Liver (tissue), 3 donors: ENCODE data around the gene MRC2.

Source experiments
- YY1 ChIP-seq: IDR thresholded peaks from 2 replicates; pipeline ENCODE4 v1.6.1; 2016; ENCODE audit warnings: antibody characterized with exemption, mild to moderate bottlenecking
- TF ChIP-seq, protein P1 (sequence below): IDR thresholded peaks from 2 replicates; pipeline ENCODE4 v1.6.1; 2016; ENCODE audit warnings: antibody characterized with exemption
- TF ChIP-seq, protein P2 (sequence below): fragments of 150-350 bp; IDR thresholded peaks from 2 replicates; pipeline ENCODE4 v1.5.1; 2017; ENCODE audit warnings: improper control_type of control experiment, low read depth, low read length; ENCODE audit not compliant: missing input control
- TF ChIP-seq, protein P3 (sequence below): IDR thresholded peaks from 2 replicates; pipeline ENCODE4 v1.6.1; 2016; ENCODE audit warnings: antibody characterized with exemption
- donor health status: healthy.
- donor health status: healthy.

- TF ChIP-seq, protein P1, sequence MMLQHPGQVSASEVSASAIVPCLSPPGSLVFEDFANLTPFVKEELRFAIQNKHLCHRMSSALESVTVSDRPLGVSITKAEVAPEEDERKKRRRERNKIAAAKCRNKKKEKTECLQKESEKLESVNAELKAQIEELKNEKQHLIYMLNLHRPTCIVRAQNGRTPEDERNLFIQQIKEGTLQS, result no peak
- TF ChIP-seq, protein P2, sequence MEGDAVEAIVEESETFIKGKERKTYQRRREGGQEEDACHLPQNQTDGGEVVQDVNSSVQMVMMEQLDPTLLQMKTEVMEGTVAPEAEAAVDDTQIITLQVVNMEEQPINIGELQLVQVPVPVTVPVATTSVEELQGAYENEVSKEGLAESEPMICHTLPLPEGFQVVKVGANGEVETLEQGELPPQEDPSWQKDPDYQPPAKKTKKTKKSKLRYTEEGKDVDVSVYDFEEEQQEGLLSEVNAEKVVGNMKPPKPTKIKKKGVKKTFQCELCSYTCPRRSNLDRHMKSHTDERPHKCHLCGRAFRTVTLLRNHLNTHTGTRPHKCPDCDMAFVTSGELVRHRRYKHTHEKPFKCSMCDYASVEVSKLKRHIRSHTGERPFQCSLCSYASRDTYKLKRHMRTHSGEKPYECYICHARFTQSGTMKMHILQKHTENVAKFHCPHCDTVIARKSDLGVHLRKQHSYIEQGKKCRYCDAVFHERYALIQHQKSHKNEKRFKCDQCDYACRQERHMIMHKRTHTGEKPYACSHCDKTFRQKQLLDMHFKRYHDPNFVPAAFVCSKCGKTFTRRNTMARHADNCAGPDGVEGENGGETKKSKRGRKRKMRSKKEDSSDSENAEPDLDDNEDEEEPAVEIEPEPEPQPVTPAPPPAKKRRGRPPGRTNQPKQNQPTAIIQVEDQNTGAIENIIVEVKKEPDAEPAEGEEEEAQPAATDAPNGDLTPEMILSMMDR, result no peak
- TF ChIP-seq YY1, result no peak
- TF ChIP-seq, protein P3, sequence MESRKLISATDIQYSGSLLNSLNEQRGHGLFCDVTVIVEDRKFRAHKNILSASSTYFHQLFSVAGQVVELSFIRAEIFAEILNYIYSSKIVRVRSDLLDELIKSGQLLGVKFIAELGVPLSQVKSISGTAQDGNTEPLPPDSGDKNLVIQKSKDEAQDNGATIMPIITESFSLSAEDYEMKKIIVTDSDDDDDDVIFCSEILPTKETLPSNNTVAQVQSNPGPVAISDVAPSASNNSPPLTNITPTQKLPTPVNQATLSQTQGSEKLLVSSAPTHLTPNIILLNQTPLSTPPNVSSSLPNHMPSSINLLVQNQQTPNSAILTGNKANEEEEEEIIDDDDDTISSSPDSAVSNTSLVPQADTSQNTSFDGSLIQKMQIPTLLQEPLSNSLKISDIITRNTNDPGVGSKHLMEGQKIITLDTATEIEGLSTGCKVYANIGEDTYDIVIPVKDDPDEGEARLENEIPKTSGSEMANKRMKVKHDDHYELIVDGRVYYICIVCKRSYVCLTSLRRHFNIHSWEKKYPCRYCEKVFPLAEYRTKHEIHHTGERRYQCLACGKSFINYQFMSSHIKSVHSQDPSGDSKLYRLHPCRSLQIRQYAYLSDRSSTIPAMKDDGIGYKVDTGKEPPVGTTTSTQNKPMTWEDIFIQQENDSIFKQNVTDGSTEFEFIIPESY, result no peak
These were observed 29.0 kb downstream of the MRC2 start for GRCh38 chr17:62656446-62656845.
